Type B pancreatic cell (in vitro differentiated cells): ENCODE data around the gene SKP1. TPM values are rescaled to one million over a fixed set of nuclear protein-coding genes. Genes with fewer than 3 reads are reported as not detected.

ENCODE experiments used
- DNase-seq: peaks from one replicate; pipeline ENCODE4 v3.0.0; 2021; ENCODE audit warnings: mixed read lengths; ENCODE audit not compliant: unreplicated experiment; ENCODE audit errors: extremely low spot score
- H3K27ac Mint-ChIP-seq: 2 replicates; pipeline ENCODE4 v1.8.0; 2021; ENCODE audit warnings: mild to moderate bottlenecking, mixed read lengths
- H3K27me3 Mint-ChIP-seq: 2 replicates; pipeline ENCODE4 v1.8.0; 2021; ENCODE audit warnings: mixed read lengths
- H3K36me3 Mint-ChIP-seq: 2 replicates; pipeline ENCODE4 v1.8.0; 2021; ENCODE audit warnings: mixed read lengths
- H3K4me1 Mint-ChIP-seq: one replicate; pipeline ENCODE4 v1.8.0; 2021; ENCODE audit warnings: mixed read lengths; ENCODE audit not compliant: unreplicated experiment
- H3K4me3 Mint-ChIP-seq: 2 replicates; pipeline ENCODE4 v1.8.0; 2021; ENCODE audit warnings: mild to moderate bottlenecking, mixed read lengths
- H3K9me3 Mint-ChIP-seq: 2 replicates; pipeline ENCODE4 v1.8.0; 2021; ENCODE audit warnings: mixed read lengths
- total RNA-seq: library from RNA; stranded (reverse); gene quantifications from 2 replicates; pipeline ENCODE4 v1.2.1, GENCODE V29; 2021; ENCODE audit warnings: low replicate concordance
- TF ChIP-seq, protein P1 (sequence below): fragments of 200-600 bp; sonication (generic); conservative IDR thresholded peaks from 2 replicates; pipeline ENCODE4 v1.5.0; 2021; ENCODE audit warnings: antibody characterized with exemption, mild to moderate bottlenecking

Gene SKP1
- total RNA-seq, 1 donor from 2014 or later: 332 TPM

DNA sequence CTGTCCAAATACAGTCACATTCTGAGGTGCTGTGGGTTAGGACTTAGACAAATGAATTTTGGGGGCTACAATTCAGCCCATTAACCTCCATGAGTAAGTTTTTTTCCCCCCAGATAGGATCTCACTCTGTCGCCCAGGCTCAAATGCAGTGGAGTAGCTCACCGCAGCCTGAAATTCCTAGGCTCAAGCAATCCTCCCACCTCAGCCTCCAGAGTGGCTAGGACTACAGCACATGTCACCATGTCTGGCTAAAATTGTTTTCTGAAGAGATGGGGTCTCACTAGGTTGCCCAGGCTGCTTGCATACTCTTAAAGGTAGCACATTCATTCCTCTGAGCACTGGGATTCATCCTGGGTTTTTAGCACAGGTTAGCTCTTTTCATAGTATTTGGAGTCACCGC is 26.9 kb upstream of the SKP1 start:
- TF ChIP-seq, protein P1, sequence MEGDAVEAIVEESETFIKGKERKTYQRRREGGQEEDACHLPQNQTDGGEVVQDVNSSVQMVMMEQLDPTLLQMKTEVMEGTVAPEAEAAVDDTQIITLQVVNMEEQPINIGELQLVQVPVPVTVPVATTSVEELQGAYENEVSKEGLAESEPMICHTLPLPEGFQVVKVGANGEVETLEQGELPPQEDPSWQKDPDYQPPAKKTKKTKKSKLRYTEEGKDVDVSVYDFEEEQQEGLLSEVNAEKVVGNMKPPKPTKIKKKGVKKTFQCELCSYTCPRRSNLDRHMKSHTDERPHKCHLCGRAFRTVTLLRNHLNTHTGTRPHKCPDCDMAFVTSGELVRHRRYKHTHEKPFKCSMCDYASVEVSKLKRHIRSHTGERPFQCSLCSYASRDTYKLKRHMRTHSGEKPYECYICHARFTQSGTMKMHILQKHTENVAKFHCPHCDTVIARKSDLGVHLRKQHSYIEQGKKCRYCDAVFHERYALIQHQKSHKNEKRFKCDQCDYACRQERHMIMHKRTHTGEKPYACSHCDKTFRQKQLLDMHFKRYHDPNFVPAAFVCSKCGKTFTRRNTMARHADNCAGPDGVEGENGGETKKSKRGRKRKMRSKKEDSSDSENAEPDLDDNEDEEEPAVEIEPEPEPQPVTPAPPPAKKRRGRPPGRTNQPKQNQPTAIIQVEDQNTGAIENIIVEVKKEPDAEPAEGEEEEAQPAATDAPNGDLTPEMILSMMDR: no peak
- no peaks in the 10 kb centered on the region for H3K9me3 Mint-ChIP-seq

DNA sequence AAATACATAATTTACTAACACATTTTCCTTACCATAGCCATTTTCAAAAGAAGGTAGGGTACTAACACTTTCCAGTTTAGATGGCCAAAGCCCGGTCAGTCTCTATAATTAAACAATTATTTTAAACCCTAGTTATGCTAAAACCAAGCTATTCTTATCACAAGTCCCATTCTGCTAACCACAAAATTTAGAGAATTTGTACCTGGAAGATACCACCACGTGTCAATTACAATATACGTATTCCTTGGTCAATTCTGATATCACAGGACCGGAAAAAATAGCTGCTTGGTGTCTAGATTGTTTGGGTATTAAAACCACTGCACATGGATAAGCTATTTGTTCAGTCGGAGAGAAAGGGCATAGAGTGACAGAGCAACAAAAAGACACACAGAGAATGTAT is 18.9 kb upstream of the SKP1 start:
- DNase-seq: no peak
- H3K27ac Mint-ChIP-seq: no peak overlapping the region
- no peaks in the 10 kb centered on the region for H3K9me3 Mint-ChIP-seq
- TF ChIP-seq, protein P1: no peak
- H3K36me3 Mint-ChIP-seq: peaks cover 53% of the 10 kb centered on the region
- H3K4me1 Mint-ChIP-seq: no peaks in the 10 kb centered on the region
- H3K27me3 Mint-ChIP-seq: no peaks in the 10 kb centered on the region
- no peak overlapping the region for H3K4me3 Mint-ChIP-seq

More for the DNA sequence above, 26.9 kb upstream of the SKP1 start:
- Mint-ChIP-seq H3K4me1 (peaks cover 8% of the 10 kb centered on the region), H3K36me3 (peaks cover 63% of the 10 kb centered on the region), H3K4me3 (no peak overlapping the region), H3K27ac (no peak overlapping the region), H3K27me3 (no peaks in the 10 kb centered on the region)
- DNase-seq: no peak

GRCh38 chr5:134189031-134189430 is 12.3 kb upstream of the SKP1 start:
- H3K27ac Mint-ChIP-seq: no peak overlapping the region
- H3K9me3 Mint-ChIP-seq: no peaks in the 10 kb centered on the region
- TF ChIP-seq, protein P1: no peak
- no peaks in the 10 kb centered on the region for H3K27me3 Mint-ChIP-seq
- no peaks in the 10 kb centered on the region for H3K4me1 Mint-ChIP-seq
- no peaks in the 10 kb centered on the region for H3K36me3 Mint-ChIP-seq
- DNase-seq: no peak
- H3K4me3 Mint-ChIP-seq: no peak overlapping the region

DNA sequence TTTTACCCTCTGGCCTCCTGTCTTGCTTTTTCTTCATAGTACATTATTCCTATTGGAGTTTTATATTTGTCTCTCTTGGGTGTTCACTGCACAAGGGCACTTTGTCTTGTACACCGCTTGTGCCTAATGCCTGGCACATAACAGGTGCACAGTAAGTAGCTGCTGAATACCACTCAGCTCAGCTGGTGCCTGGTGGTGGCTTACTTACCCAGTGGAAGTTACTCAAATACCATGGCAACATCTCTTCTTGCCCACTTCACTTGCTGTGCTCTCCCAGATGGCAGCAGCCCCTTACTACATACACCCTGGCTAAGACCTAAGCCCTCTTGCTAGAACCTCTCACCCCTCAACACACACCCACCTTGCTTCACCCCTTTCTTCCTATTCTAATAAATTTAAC is 11.3 kb upstream of the SKP1 start:
- Mint-ChIP-seq H3K36me3 (no peaks in the 10 kb centered on the region), H3K27me3 (no peaks in the 10 kb centered on the region), H3K4me3 (no peak overlapping the region), H3K9me3 (no peaks in the 10 kb centered on the region), H3K4me1 (no peaks in the 10 kb centered on the region), H3K27ac (no peak overlapping the region)
- TF ChIP-seq, protein P1: no peak
- DNase-seq: no peak

GRCh38 chr5:134184155-134185135 is 7.7 kb upstream of the SKP1 start:
- no peaks in the 10 kb centered on the region for H3K27me3 Mint-ChIP-seq
- TF ChIP-seq, protein P1: peak; percentile 87
- peak; percentile 77 for DNase-seq
- H3K27ac Mint-ChIP-seq: no peak overlapping the region
- H3K4me1 Mint-ChIP-seq: no peaks in the 10 kb centered on the region
- no peak overlapping the region for H3K4me3 Mint-ChIP-seq
- H3K36me3 Mint-ChIP-seq: no peaks in the 10 kb centered on the region
- no peaks in the 10 kb centered on the region for H3K9me3 Mint-ChIP-seq
